ENCODE measurements around the gene AP4M1.

The AP4M1 gene

DNA sequence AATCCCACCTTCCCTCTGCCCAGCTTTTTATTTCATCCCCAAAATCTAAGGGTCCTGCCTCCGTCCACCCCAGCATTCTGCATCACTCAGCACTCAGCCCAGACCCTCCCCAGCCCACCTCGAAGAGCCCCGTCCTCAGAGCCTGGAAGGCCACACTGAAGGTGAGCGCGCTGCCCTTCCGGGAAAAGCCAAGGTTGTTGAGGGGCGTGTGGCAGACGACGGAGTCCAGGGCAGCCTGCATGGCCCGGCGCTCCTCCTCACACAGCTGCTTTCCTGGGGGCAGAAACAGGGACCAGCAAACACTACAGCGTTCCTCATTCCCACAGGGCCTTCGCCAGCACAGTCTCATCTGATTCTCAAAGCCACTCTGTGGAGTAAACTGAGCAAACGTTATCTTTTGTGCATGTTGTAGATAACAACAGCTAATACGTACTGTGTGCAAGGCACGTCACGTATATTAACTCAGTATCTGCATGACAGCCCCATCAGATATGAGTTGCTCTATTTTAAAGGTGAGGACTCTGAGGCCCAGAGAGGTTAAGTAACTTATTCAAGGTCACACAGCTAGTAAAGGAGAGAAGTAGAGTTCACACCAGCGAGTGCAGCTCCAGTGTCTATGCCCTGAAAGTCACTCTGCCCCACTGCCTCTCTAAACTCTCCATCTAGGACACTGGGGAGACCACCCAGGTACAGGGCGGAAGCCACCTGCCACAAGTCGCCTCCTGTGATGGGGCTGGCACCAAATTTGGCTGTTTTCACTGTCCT is 54.3 kb downstream of the AP4M1 start:
- no peak overlapping the region for H3K4me3 ChIP-seq (ENCODE audit: low read length)
- DNase-seq (ENCODE audit: low read depth): no peak
- TF ChIP-seq CTCF (conservative IDR thresholded peaks at IDR 0.05; ENCODE audit: low read length): no peak

DNA sequence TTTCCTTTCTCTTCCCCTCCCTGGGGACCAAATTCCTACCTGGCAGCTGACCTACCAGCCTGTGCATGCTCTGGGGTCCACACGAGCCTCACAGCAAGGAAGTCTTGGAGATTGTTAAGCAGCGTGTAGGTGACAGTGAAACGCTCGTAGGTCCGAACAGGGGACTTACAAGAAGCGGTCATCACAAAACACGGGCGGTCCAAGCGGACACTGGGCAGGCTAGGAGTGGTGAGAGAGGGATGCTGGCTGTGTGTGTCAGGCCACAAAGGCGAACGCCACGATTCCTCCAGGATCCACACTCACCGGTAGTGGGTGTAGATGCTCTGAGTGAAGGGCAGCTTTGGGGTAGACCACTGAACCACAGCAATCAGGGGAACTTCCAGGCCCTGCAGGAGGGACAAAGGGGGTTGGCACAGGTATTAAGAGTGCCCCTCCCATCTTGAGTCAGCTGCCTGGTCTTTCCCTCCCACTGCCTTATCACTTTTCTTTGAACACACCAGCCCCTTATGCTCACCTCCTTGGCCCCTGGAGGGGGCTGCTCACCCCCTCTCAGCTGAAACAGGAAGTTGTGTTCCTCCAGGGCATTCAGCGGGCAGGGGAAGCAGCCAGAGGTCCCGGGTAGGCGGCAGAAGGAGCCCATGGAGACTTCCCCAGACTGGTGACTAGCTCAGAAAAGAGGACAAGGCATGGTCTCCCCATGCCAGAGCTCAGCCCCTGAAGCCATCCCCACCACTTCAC is 55.1 kb downstream of the AP4M1 start:
- DNase-seq (ENCODE audit: low read depth): no peak
- H3K4me3 ChIP-seq (ENCODE audit: low read length): peak overlapping the region; percentile 69; the same call in 1 of the 2 replicates
- TF ChIP-seq CTCF (conservative IDR thresholded peaks at IDR 0.05; ENCODE audit: low read length): no peak

- TF ChIP-seq CTCF (conservative IDR thresholded peaks at IDR 0.05; ENCODE audit: low read length): no peak
- H3K4me3 ChIP-seq (ENCODE audit: low read length): peak overlapping the region; percentile 69
- no peak for DNase-seq (ENCODE audit: low read depth)
Observed at GRCh38 chr7:100157069-100157333, 55.6 kb downstream of the AP4M1 start.

DNA sequence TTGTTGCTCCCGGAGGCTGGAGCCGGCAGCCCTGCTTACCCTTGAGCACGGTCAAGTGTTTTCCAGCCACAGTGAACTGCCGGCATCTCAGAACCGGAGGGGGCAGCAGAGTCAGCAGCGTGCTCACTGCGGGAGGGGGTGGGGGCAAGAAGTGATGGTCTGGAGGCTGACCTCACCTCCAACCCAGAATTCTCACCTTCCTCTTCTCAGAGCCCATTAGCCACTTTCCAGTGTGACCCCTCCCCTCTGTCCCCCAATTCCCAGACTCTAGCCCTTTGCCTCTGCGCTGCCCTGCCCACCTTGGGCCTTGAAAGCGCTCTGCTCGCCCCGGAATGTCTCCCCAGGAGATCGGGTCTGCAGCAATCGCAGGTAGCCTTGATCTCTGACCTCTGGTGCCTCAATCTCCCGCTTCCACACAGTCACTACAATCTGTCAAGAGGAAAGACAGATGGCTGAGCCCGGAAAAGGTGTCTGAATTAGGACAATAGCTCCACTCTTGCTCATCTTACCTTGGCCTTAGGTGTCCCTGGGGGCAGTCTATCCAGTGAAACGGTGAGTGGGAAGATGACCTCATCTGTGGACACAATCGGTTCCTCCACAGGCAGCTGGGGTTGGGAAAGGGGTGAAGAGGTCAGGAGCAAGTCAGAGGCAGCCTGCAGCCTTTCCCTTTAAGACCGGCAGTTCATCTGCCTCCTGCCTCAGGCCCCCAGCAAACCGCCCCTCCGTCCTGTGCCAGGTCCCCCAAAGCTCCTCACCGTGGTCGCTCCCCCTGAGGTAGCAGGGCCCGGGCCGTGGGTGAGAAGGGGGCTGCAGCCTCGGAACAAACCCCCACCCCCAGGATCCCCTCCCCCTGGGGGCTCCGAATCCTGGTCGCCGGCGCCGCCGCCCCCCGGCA is 56.1 kb downstream of the AP4M1 start:
- peak; percentile 24 for TF ChIP-seq CTCF (conservative IDR thresholded peaks at IDR 0.05; ENCODE audit: low read length)
- peak; percentile 48 for DNase-seq (ENCODE audit: low read depth)
- peak overlapping the region; percentile 69 for H3K4me3 ChIP-seq (ENCODE audit: low read length)
